Activated T-cell treated with anti-CD3 and anti-CD28 coated beads, Interleukin-2, amount 50 U/mL, for 1 hour (primary cell): ENCODE measurements around the gene ARSA.
"Not testable (repeated sequence)": the region's sequence is repeated elsewhere in the genome, so short reads cannot be mapped to it uniquely, and the experiment has no call there.

Experiments
- DNase-seq: peaks from one replicate; pipeline ENCODE4 v3.0.0-alpha.2; 2020

Gene ARSA

DNA sequence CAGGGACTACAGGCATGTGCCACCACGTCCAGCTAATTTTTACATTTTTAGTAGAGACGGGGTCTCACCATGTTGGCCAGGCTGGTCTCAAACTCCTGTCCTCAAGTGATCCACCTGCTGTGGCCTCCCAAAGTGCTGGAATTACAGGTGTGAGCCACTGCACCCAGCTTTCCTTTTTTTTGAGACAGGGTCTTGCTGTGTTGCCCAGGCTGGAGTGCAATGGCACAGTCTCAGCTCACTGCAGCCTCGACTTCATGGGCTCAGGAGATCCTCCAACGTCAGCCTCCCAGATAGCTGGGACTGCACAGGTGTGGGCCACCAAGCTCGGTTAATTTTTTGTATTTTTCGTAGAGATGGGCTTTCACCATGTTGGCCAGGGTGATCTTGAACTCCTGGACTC is 26.7 kb upstream of the ARSA start:
- DNase-seq, result not testable (repeated sequence)

DNA sequence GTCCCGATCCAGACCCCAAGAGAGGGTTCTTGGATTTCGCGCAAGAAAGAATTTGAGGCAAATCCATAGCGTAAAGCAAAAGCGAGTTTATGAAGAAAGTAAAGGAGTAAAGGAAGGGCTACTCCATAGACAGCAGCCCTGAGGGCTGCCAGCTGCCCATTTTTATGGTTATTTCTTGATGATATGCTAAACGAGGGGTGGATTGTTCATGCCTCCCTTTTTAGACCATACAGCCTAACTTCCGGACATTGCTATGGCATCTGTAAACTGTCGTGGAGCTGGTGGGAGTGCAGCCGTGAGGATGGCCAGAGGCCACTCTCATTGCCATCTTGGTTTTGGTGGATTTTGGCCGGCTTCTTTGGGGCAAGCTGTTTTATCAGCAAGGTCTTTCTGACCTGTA is 25.3 kb upstream of the ARSA start:
- no peak for DNase-seq

- not testable (repeated sequence) for DNase-seq
Measured at GRCh38 chr22:50643821-50644101, 15.8 kb upstream of the ARSA start.

- not testable (repeated sequence) for DNase-seq
Measured at GRCh38 chr22:50643021-50643820, 15.3 kb upstream of the ARSA start.

GRCh38 chr22:50641696-50642607 is 14.0 kb upstream of the ARSA start:
- DNase-seq, result no peak

GRCh38 chr22:50640857-50641647 is 13.1 kb upstream of the ARSA start:
- DNase-seq, result no peak

DNA sequence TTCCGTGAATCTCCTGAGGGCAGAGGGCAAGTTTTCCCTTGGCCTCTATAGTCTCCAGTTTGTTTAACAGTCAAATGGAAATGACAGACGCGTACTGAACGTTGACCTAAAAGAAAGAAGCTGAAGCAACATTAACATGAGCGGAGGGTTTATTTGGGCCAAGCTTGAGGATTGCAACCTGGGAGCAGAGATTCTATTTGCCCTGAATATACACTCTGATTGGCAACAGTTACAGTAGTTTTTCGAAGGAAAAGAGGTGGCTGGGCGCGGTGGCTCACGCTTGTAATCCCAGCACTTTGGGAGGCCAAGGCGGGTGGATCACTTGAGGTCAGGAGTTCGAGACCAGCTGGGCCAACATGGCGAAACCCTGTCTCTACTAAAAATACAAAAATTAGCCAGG is 12.3 kb upstream of the ARSA start:
- not testable (repeated sequence) for DNase-seq

DNA sequence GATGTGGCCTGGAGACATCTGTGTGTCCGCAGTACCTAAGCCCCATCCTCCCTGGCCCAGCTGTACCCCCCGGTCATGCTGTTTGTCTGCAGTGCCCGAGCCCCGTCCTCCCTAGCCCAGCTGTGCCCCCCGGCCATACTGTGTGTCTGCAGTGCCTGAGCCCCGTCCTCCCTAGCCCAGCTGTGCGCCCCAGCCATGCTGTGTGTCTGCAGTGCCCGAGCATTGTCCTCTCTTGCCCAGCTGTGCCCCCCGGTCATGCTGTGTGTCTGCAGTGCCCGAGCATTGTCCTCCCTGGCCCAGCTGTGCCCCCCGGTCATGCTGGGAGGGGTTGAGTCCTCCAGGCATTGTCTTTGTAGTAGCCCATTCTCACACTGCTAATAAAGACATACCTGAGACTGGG is 7.6 kb upstream of the ARSA start:
- DNase-seq, result no peak

GRCh38 chr22:50633771-50634170 is 5.8 kb upstream of the ARSA start:
- no peak for DNase-seq

DNA sequence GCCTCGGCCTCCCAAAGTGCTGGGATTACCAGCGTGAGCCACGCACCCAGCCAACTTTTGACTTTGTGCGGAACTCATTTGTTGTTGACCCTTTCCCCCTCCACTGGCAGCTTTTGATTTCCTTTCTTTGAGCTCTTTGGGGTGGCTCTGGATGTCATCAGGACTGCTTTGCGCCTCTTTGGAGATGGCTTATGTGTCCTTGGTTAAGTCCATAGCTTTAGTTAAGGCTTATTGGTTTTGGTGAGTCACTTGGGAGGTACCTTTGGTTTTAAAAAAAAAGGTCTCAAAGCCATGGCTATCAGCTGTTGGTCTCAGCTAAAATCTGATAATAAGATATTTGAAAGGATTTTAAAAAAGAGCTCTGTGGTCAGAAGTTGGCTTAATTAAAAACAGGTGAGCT is 5.1 kb upstream of the ARSA start:
- DNase-seq, result no peak

GRCh38 chr22:50630376-50630775 is 2.4 kb upstream of the ARSA start:
- DNase-seq, result no peak

- DNase-seq, result no peak
Measured at GRCh38 chr22:50628543-50629134, 687 bp upstream of the ARSA start.

GRCh38 chr22:50626850-50627641 is 906 bp downstream of the ARSA start:
- no peak for DNase-seq

DNA sequence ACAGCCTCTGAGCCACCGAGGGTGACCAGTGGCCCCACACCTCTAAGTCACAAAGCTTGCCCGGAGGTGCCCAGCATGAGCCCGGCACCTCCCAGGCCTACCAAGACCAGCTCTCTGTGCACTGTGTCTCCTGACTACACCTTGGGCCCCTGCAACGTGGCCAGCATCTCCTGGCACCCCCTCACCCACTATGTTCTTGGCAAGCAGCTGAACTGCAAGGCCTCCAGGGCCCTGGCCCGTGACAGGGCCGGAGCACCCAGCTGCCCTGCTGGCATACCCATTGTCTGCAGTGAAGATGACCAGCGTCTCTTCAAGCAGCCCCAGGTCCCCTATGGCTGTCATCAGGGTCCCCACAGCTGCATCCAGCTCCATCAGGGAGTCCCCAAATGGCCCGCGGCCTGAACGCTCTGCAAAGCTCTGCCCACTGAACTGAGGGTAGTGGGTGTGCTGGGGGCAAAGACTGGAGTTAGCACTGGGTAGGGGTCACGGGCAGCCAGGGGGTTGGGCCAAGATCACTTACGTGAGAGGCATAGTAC is 1.6 kb downstream of the ARSA start:
- no peak for DNase-seq

DNA sequence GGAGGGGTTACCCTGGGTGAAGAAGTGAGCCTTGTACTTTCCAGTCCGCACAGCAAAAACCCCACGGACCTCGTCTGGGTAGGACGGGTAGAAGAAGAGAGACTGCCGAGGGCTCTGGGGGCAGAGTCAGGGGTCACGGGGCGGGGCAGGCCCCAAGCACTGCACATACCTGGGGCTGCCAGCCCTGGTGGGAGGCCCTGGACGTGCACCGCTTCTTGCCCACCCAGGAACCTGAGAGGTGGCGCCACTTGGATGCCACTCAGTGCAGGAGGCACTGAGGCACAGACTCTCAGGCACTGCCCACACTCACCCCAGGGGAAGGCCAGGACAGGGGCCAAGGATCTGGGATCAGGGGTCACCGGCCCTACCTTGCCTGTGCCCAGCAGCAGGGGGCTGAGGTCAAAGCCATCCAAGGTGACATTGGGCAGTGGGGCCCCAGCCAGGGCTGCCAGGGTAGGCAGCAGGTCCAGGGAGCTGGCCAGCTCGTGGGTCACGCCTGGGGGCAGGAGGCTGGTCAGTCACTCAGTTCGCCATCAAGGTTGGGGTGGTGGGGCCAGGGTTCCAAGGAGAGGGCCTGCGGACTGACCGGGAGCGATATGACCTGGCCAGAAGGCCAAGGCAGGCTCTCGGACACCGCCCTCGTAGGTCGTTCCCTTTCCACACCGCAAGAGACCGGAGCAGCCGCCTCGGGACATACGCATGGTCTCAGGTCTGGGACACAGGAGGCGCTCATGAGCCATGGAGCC is 2.2 kb downstream of the ARSA start:
- DNase-seq, result no peak

- DNase-seq, result no peak
Measured at GRCh38 chr22:50625131-50625567, 2.8 kb downstream of the ARSA start.

GRCh38 chr22:50624347-50625130 is 3.4 kb downstream of the ARSA start:
- no peak for DNase-seq

- DNase-seq, result no peak
Measured at GRCh38 chr22:50622723-50623327, 5.1 kb downstream of the ARSA start.

GRCh38 chr22:50621948-50622722 is 5.8 kb downstream of the ARSA start:
- DNase-seq, result peak; percentile 43
